Trophoblast cell (in vitro differentiated cells and primary cell): ENCODE results near the gene SETD3.
A peak's percentile ranks its signal among the peaks of the same experiment; 100 is the strongest.

Source experiments
- DNase-seq, 2 donors: peaks; one replicate each; pipeline ENCODE4 v3.0.0-alpha.2; 2016
- H2AFZ ChIP-seq: 2 replicates; pipeline ENCODE4 v1.6.1; 2013; ENCODE audit warnings: low read length, moderate library complexity, mild to moderate bottlenecking; ENCODE audit not compliant: insufficient read depth, poor library complexity
- H2AK5ac ChIP-seq: 2 replicates; pipeline ENCODE4 v1.6.1; 2013; ENCODE audit warnings: mild to moderate bottlenecking, low read length
- H2BK120ac ChIP-seq: 2 replicates; pipeline ENCODE4 v1.6.1; 2013; ENCODE audit warnings: low read length, mild to moderate bottlenecking, moderate library complexity; ENCODE audit not compliant: insufficient read depth, poor library complexity
- H2BK12ac ChIP-seq: 2 replicates; pipeline ENCODE4 v1.6.1; 2013; ENCODE audit warnings: mild to moderate bottlenecking, low read length, moderate library complexity
- H2BK5ac ChIP-seq: 2 replicates; pipeline ENCODE4 v1.6.1; 2013; ENCODE audit warnings: low read length, low read depth, moderate library complexity, mild to moderate bottlenecking; ENCODE audit not compliant: poor library complexity
- H3K14ac ChIP-seq: 2 replicates; pipeline ENCODE4 v1.6.1; 2013; ENCODE audit warnings: mild to moderate bottlenecking, low read length
- H3K18ac ChIP-seq: 2 replicates; pipeline ENCODE4 v1.6.1; 2013; ENCODE audit warnings: mild to moderate bottlenecking, low read length
- H3K23ac ChIP-seq: 2 replicates; pipeline ENCODE4 v1.6.1; 2013; ENCODE audit warnings: low read length
- H3K27ac ChIP-seq: 2 replicates; pipeline ENCODE4 v1.5.1; 2013; ENCODE audit warnings: low read depth, mild to moderate bottlenecking, inconsistent platforms, low read length, moderate library complexity
- H3K27me3 ChIP-seq: 2 replicates; pipeline ENCODE4 v1.6.1; 2013; ENCODE audit warnings: inconsistent platforms, mild to moderate bottlenecking, low read length, moderate library complexity; ENCODE audit not compliant: insufficient read depth
- H3K36me3 ChIP-seq, 2 experiments: 1 replicate in 1 of 2; 2 replicates in 1 of 2; pipeline ENCODE4 v1.6.1; 2013; ENCODE audit warnings: low read length in 2 of 2, mild to moderate bottlenecking in 2 of 2, moderate library complexity in 1 of 2; ENCODE audit not compliant: insufficient read depth in 2 of 2, control insufficient read depth in 1 of 2
- H3K4ac ChIP-seq: 2 replicates; pipeline ENCODE4 v1.6.1; 2013; ENCODE audit warnings: low read depth, mild to moderate bottlenecking, low read length, moderate library complexity
- H3K4me1 ChIP-seq, 2 experiments: 1 replicate in 1 of 2; 2 replicates in 1 of 2; pipeline ENCODE4 v1.6.1; 2013; ENCODE audit warnings: low read length in 2 of 2, mild to moderate bottlenecking in 2 of 2, moderate library complexity in 1 of 2; ENCODE audit not compliant: insufficient read depth in 2 of 2, control insufficient read depth in 1 of 2
- H3K4me2 ChIP-seq: 2 replicates; pipeline ENCODE4 v1.6.1; 2013; ENCODE audit warnings: inconsistent platforms, mild to moderate bottlenecking, low read length, moderate library complexity
- H3K4me3 ChIP-seq: 2 replicates; pipeline ENCODE4 v1.5.1; 2013; ENCODE audit warnings: mild to moderate bottlenecking, low read depth, low read length, inconsistent platforms
- H3K79me1 ChIP-seq: one replicate; pipeline ENCODE4 v1.6.1; 2013; ENCODE audit warnings: low read length
- H3K79me2 ChIP-seq: 2 replicates; pipeline ENCODE4 v1.6.1; 2013; ENCODE audit warnings: low read length, mild to moderate bottlenecking; ENCODE audit not compliant: control insufficient read depth, insufficient read depth, poor library complexity
- H3K9ac ChIP-seq: 2 replicates; pipeline ENCODE4 v1.6.1; 2013; ENCODE audit warnings: mild to moderate bottlenecking, low read length
- H3K9me3 ChIP-seq: 2 replicates; pipeline ENCODE4 v1.6.1; 2013; ENCODE audit warnings: low read depth, mild to moderate bottlenecking, control low read depth, inconsistent platforms, low read length; ENCODE audit not compliant: insufficient read depth
- H4K12ac ChIP-seq: 2 replicates; pipeline ENCODE4 v1.6.1; 2013; ENCODE audit warnings: low read depth, mild to moderate bottlenecking, low read length, moderate library complexity
- H4K8ac ChIP-seq: 2 replicates; pipeline ENCODE4 v1.6.1; 2013; ENCODE audit warnings: low read depth, mild to moderate bottlenecking, low read length, moderate library complexity
- H4K91ac ChIP-seq: one replicate; pipeline ENCODE4 v1.6.1; 2013; ENCODE audit warnings: low read depth, mild to moderate bottlenecking, low read length, moderate library complexity
- WGBS: extraction: QIAGEN DNeasy Blood & Tissue Kit; methylation state at CpG from one replicate; pipeline ENCODE4 v1.1.7; 2013; ENCODE audit warnings: missing lambda C conversion rate; ENCODE audit not compliant: insufficient read length, insufficient coverage; ENCODE audit errors: extremely low coverage; 5-methylcytosine and 5-hydroxymethylcytosine counted together

SETD3 gene

GRCh38 chr14:99380991-99381687 is 99.5 kb downstream of the SETD3 start:
- H3K23ac ChIP-seq: no peak overlapping the region
- H3K79me1 ChIP-seq: no peaks in the 10 kb centered on the region
- no peak overlapping the region for H2AK5ac ChIP-seq
- H4K8ac ChIP-seq: no peak overlapping the region
- no peaks in the 10 kb centered on the region for H3K79me2 ChIP-seq
- no peak overlapping the region for H2AFZ ChIP-seq
- H2BK120ac ChIP-seq: no peak overlapping the region
- no peak overlapping the region for H3K27ac ChIP-seq
- no peak overlapping the region for H3K9ac ChIP-seq
- no peak overlapping the region for H3K4me3 ChIP-seq
- WGBS: no CpG with 5 or more reads among the region's 18 CpGs
- H3K27me3 ChIP-seq: no peaks in the 10 kb centered on the region
- no peak overlapping the region for H3K18ac ChIP-seq
- no peak overlapping the region for H4K91ac ChIP-seq
- H3K14ac ChIP-seq: no peak overlapping the region
- DNase-seq: no peak
- no peaks in the 10 kb centered on the region for H3K36me3 ChIP-seq
- peaks cover 4 to 5% of the 10 kb centered on the region in 2 experiments for H3K4me1 ChIP-seq
- no peak overlapping the region for H2BK5ac ChIP-seq
- no peak overlapping the region for H2BK12ac ChIP-seq
- no peak overlapping the region for H3K4ac ChIP-seq
- no peaks in the 10 kb centered on the region for H3K9me3 ChIP-seq
- no peak overlapping the region for H4K12ac ChIP-seq
- no peak overlapping the region for H3K4me2 ChIP-seq

- no CpG with 5 or more reads among the region's 5 CpGs for WGBS
- Histone ChIP-seq H3K36me3 (no peaks in the 10 kb centered on the region), H2BK5ac (no peak overlapping the region), H3K4me3 (no peak overlapping the region), H4K12ac (no peak overlapping the region), H2BK12ac (no peak overlapping the region), H3K27ac (no peak overlapping the region), H3K4me2 (no peak overlapping the region), H2AFZ (no peak overlapping the region), H3K4me1 (peaks cover 4 to 5% of the 10 kb centered on the region in 2 experiments), H3K23ac (no peak overlapping the region), H3K9me3 (no peaks in the 10 kb centered on the region), H4K8ac (no peak overlapping the region), H3K18ac (no peak overlapping the region), H3K4ac (no peak overlapping the region), H3K14ac (no peak overlapping the region), H2BK120ac (no peak overlapping the region), H4K91ac (no peak overlapping the region), H3K79me1 (no peaks in the 10 kb centered on the region), H3K79me2 (no peaks in the 10 kb centered on the region), H2AK5ac (no peak overlapping the region), H3K27me3 (no peaks in the 10 kb centered on the region), H3K9ac (no peak overlapping the region)
- no peak for DNase-seq
Observed at GRCh38 chr14:99380402-99380801, 100.3 kb downstream of the SETD3 start.

- H3K18ac ChIP-seq: no peak overlapping the region
- no peak overlapping the region for H3K27ac ChIP-seq
- no peak overlapping the region for H3K4me3 ChIP-seq
- no peak overlapping the region for H2AK5ac ChIP-seq
- no peak overlapping the region for H2BK12ac ChIP-seq
- WGBS: no CpG with 5 or more reads among the region's 9 CpGs
- H4K12ac ChIP-seq: no peak overlapping the region
- no peak overlapping the region for H3K4me2 ChIP-seq
- H3K9me3 ChIP-seq: no peaks in the 10 kb centered on the region
- no peaks in the 10 kb centered on the region for H3K27me3 ChIP-seq
- no peaks in the 10 kb centered on the region for H3K36me3 ChIP-seq
- H3K79me1 ChIP-seq: no peaks in the 10 kb centered on the region
- peaks cover 4 to 5% of the 10 kb centered on the region in 2 experiments for H3K4me1 ChIP-seq
- no peak overlapping the region for H3K9ac ChIP-seq
- no peak overlapping the region for H3K4ac ChIP-seq
- H3K14ac ChIP-seq: peak overlapping the region; percentile 28
- no peak overlapping the region for H4K8ac ChIP-seq
- no peak overlapping the region for H2BK120ac ChIP-seq
- peak; percentile 48 to 79 for DNase-seq
- H2AFZ ChIP-seq: no peak overlapping the region
- no peak overlapping the region for H3K23ac ChIP-seq
- no peaks in the 10 kb centered on the region for H3K79me2 ChIP-seq
- no peak overlapping the region for H2BK5ac ChIP-seq
- H4K91ac ChIP-seq: no peak overlapping the region
Observed at GRCh38 chr14:99378782-99379214, 101.9 kb downstream of the SETD3 start.

GRCh38 chr14:99377951-99378350 is 102.7 kb downstream of the SETD3 start:
- Histone ChIP-seq H3K14ac (no peak overlapping the region), H3K27me3 (no peaks in the 10 kb centered on the region), H4K8ac (no peak overlapping the region), H3K27ac (no peak overlapping the region), H3K4me1 (peaks cover 4 to 5% of the 10 kb centered on the region in 2 experiments), H2BK120ac (no peak overlapping the region), H3K9me3 (no peaks in the 10 kb centered on the region), H4K91ac (no peak overlapping the region), H3K23ac (no peak overlapping the region), H2AFZ (no peak overlapping the region), H3K9ac (no peak overlapping the region), H3K18ac (no peak overlapping the region), H2BK12ac (no peak overlapping the region), H2AK5ac (no peak overlapping the region), H3K36me3 (no peaks in the 10 kb centered on the region), H2BK5ac (no peak overlapping the region), H3K79me2 (no peaks in the 10 kb centered on the region), H3K4me3 (no peak overlapping the region), H3K4ac (no peak overlapping the region), H4K12ac (no peak overlapping the region), H3K79me1 (no peaks in the 10 kb centered on the region), H3K4me2 (no peak overlapping the region)
- no CpG with 5 or more reads among the region's 9 CpGs for WGBS
- no peak for DNase-seq
